Upper lobe of left lung (tissue), 6 donors: Measurements from ENCODE around the gene TP73. TPM values are rescaled to one million over a fixed set of nuclear protein-coding genes. Genes with fewer than 3 reads are reported as not detected.
A peak's percentile ranks its signal among the peaks of the same experiment; 100 is the strongest.

Experiments
- ATAC-seq, 2 donors: fragments of 200-7000 bp; cut with Tn5 transposase; one replicate each; pipeline ENCODE4 v1.9.1; 2022; ENCODE audit warnings: mild to moderate bottlenecking in 2 of 2, moderate library complexity in 2 of 2; ENCODE audit not compliant: low FRiP score in 2 of 2
- DNase-seq, 2 donors: peaks; one replicate each; pipeline ENCODE4 v3.0.0-alpha.2; 2019 to 2020
- H3K27ac ChIP-seq, 4 donors: fragments of 200-600 bp; sonication (generic); one replicate each; pipeline ENCODE4 v1.5.1; 2016 to 2019
- H3K27me3 ChIP-seq, 4 donors: fragments of 200-600 bp; sonication (generic); one replicate each; pipeline ENCODE4 v1.5.1; 2017 to 2019
- H3K36me3 ChIP-seq, 4 donors: fragments of 200-600 bp; sonication (generic); one replicate each; pipeline ENCODE4 v1.5.1; 2016 to 2019
- H3K4me1 ChIP-seq, 4 donors: fragments of 200-600 bp; sonication (generic); one replicate each; pipeline ENCODE4 v1.5.1; 2018 to 2019
- H3K4me3 ChIP-seq, 4 donors: fragments of 200-600 bp; sonication (generic); one replicate each; pipeline ENCODE4 v1.5.1; 2017 to 2019; ENCODE audit warnings: mild to moderate bottlenecking in 2 of 4, moderate library complexity in 1 of 4
- H3K9me3 ChIP-seq, 4 donors: fragments of 200-600 bp; sonication (generic); one replicate each; pipeline ENCODE4 v1.5.1; 2018 to 2019
- CTCF ChIP-seq, 6 experiments: fragments of 450-650 bp in 4 of 6; fragments of 200-600 bp in 2 of 6; sonication (generic) in 2 of 6; IDR thresholded peaks; one replicate each; pipeline ENCODE4 v1.5.1; 2016 to 2019; ENCODE audit warnings: antibody characterized with exemption in 6 of 6
- EP300 ChIP-seq, 4 donors: sonication (generic); formaldehyde crosslinking; IDR thresholded peaks; one replicate each; pipeline ENCODE4 v1.5.1; 2017; ENCODE audit warnings: antibody characterized with exemption in 4 of 4, control low read depth in 2 of 4
- POLR2A ChIP-seq, 4 donors: fragments of 450-650 bp; IDR thresholded peaks; one replicate each; pipeline ENCODE4 v1.5.1; 2016 to 2017; ENCODE audit warnings: antibody characterized with exemption in 4 of 4, mild to moderate bottlenecking in 2 of 4
- POLR2AphosphoS5 ChIP-seq, 2 donors: sonication (generic); formaldehyde crosslinking; IDR thresholded peaks; one replicate each; pipeline ENCODE4 v1.5.1; 2017; ENCODE audit warnings: antibody characterized with exemption in 2 of 2
- WGBS, 2 donors: methylation state at CpG; one replicate each; pipeline ENCODE4 v1.1.5; 2017 to 2018; 5-methylcytosine and 5-hydroxymethylcytosine counted together
- total RNA-seq, 6 donors: library from RNA; depleted of rRNA in 4 of 6; stranded (reverse); fragments of >200 nt in 4 of 6; gene quantifications; one replicate each; pipeline versions ENCODE4 v1.1.0 to v1.2.1, GENCODE V29; 2016 to 2021
- donor health status: DM: no; HTN: no; CAD: no; lungs with moderate emphysema.
- donor health status: DM: no; HTN: yes; CAD: no; lungs with severe emphysema.

The TP73 gene
- total RNA-seq, 6 donors from 2014 or later: 0.77 to 9.8 (median 4.1) TPM

GRCh38 chr1:3662080-3662671, 9.9 kb downstream of the TP73 start:
- Histone ChIP-seq H3K4me1 (peaks cover 0 to 5% (median 0%) of the 10 kb centered on the region in 4 donors), H3K36me3 (no peaks in the 10 kb centered on the region), H3K9me3 (no peaks in the 10 kb centered on the region), H3K27ac (no peak overlapping the region), H3K27me3 (no peaks in the 10 kb centered on the region), H3K4me3 (no peak overlapping the region)
- ATAC-seq: no peak
- DNase-seq: peak in 1 of 2 donors; percentile 15
- no peak for TF ChIP-seq EP300 (IDR thresholded peaks at IDR 0.05)
- TF ChIP-seq POLR2A (IDR thresholded peaks at IDR 0.05): no peak
- TF ChIP-seq CTCF (IDR thresholded peaks at IDR 0.05): no peak
- TF ChIP-seq POLR2AphosphoS5 (IDR thresholded peaks at IDR 0.05): no peak
- WGBS, 2 donors: 89 to 90% methylated on average over 16 of the region's 16 CpGs

- TF ChIP-seq POLR2AphosphoS5 (IDR thresholded peaks at IDR 0.05) (no peak), EP300 (IDR thresholded peaks at IDR 0.05) (no peak), CTCF (IDR thresholded peaks at IDR 0.05) (no peak), POLR2A (IDR thresholded peaks at IDR 0.05) (no peak)
- Histone ChIP-seq H3K9me3 (no peaks in the 10 kb centered on the region), H3K27me3 (no peaks in the 10 kb centered on the region), H3K4me3 (no peak overlapping the region), H3K4me1 (peaks cover 8 to 16% (median 11%) of the 10 kb centered on the region in 4 donors), H3K27ac (no peak overlapping the region), H3K36me3 (no peaks in the 10 kb centered on the region)
- 75 to 100% methylated on average over 1 to 14 of the region's 14 CpGs for WGBS, 2 donors
- ATAC-seq (no peak), DNase-seq (peak in 1 of 2 donors; percentile 55)
Measured at GRCh38 chr1:3663999-3664699, 11.8 kb downstream of the TP73 start.

GRCh38 chr1:3664700-3665375, 12.5 kb downstream of the TP73 start:
- 88 to 93% methylated on average over 10 to 14 of the region's 14 CpGs for WGBS, 2 donors

GRCh38 chr1:3668148-3668547, 15.8 kb downstream of the TP73 start:
- TF ChIP-seq EP300 (IDR thresholded peaks at IDR 0.05): no peak
- no peak for TF ChIP-seq POLR2A (IDR thresholded peaks at IDR 0.05)
- no peak for TF ChIP-seq POLR2AphosphoS5 (IDR thresholded peaks at IDR 0.05)
- TF ChIP-seq CTCF (IDR thresholded peaks at IDR 0.05): no peak
- no peaks in the 10 kb centered on the region for H3K36me3 ChIP-seq

More at GRCh38 chr1:3664700-3665375, 12.5 kb downstream of the TP73 start:
- Histone ChIP-seq H3K9me3 (no peaks in the 10 kb centered on the region), H3K4me1 (peaks cover 11 to 20% (median 16%) of the 10 kb centered on the region in 4 donors), H3K27ac (no peak overlapping the region), H3K27me3 (no peaks in the 10 kb centered on the region), H3K36me3 (no peaks in the 10 kb centered on the region), H3K4me3 (no peak overlapping the region)
- TF ChIP-seq EP300 (IDR thresholded peaks at IDR 0.05): no peak
- no peak for TF ChIP-seq CTCF (IDR thresholded peaks at IDR 0.05)
- no peak for TF ChIP-seq POLR2A (IDR thresholded peaks at IDR 0.05)
- TF ChIP-seq POLR2AphosphoS5 (IDR thresholded peaks at IDR 0.05): no peak
- ATAC-seq: no peak
- DNase-seq: no peak

More at GRCh38 chr1:3668148-3668547, 15.8 kb downstream of the TP73 start:
- DNase-seq (no peak), ATAC-seq (no peak)
- H3K27ac ChIP-seq: no peak overlapping the region
- 67 to 75% methylated on average over 5 to 8 of the region's 8 CpGs for WGBS, 2 donors
- H3K27me3 ChIP-seq: no peaks in the 10 kb centered on the region
- no peaks in the 10 kb centered on the region for H3K9me3 ChIP-seq
- peaks cover 11 to 16% (median 16%) of the 10 kb centered on the region in 4 donors for H3K4me1 ChIP-seq
- H3K4me3 ChIP-seq: no peak overlapping the region
